Astrocyte of the spinal cord (primary cell): ENCODE results near the gene ZNF680.

Experiments used
- DNase-seq: peaks from one replicate; pipeline ENCODE4 v3.0.0; 2011; ENCODE audit warnings: low read depth, low spot score
- H3K4me3 ChIP-seq: 2 replicates; pipeline ENCODE4 v1.5.1; 2011; ENCODE audit warnings: low read depth, mild to moderate bottlenecking, low read length, moderate library complexity
- CTCF ChIP-seq: IDR thresholded peaks from 2 replicates; pipeline ENCODE4 v1.5.1; 2012; ENCODE audit warnings: low read depth, mild to moderate bottlenecking, low read length, inconsistent platforms
- in situ Hi-C: cut with HindIII; loops from 2 replicates; pipeline ENCODE4 v1.10.0; 2017; ENCODE audit warnings: low sequenced_read_pairs

ZNF680 gene

GRCh38 chr7:64515330-64515729 lies 47.5 kb downstream of the ZNF680 start:
- no peak for TF ChIP-seq CTCF
- in situ Hi-C loops = no loop called here
- DNase-seq = no peak
- no peak overlapping the region for H3K4me3 ChIP-seq

GRCh38 chr7:64509583-64509982 lies 53.3 kb downstream of the ZNF680 start:
- H3K4me3 ChIP-seq = no peak overlapping the region
- in situ Hi-C loops = no loop called here
- DNase-seq = no peak
- no peak for TF ChIP-seq CTCF

GRCh38 chr7:64504581-64505120 lies 58.2 kb downstream of the ZNF680 start:
- in situ Hi-C loops = no loop called here
- no peak for DNase-seq
- no peak overlapping the region for H3K4me3 ChIP-seq
- no peak for TF ChIP-seq CTCF

GRCh38 chr7:64498270-64498669 lies 64.6 kb downstream of the ZNF680 start:
- DNase-seq = no peak
- in situ Hi-C loops = no loop called here
- TF ChIP-seq CTCF = no peak
- H3K4me3 ChIP-seq = no peak overlapping the region

- no peak for TF ChIP-seq CTCF
- H3K4me3 ChIP-seq = no peak overlapping the region
- in situ Hi-C loops = no loop called here
- no peak for DNase-seq
Measured at GRCh38 chr7:64494912-64495461, 67.9 kb downstream of the ZNF680 start.

- in situ Hi-C loops = no loop called here
- no peak overlapping the region for H3K4me3 ChIP-seq
- no peak for TF ChIP-seq CTCF
- DNase-seq = no peak
Measured at GRCh38 chr7:64485623-64486022, 77.2 kb downstream of the ZNF680 start.
